ENCODE data around the gene MORF4L1. TPM values are rescaled to one million over a fixed set of nuclear protein-coding genes. Genes with fewer than 3 reads are reported as not detected.
A peak's percentile ranks its signal among the peaks of the same experiment; 100 is the strongest.

MORF4L1 gene
- total RNA-seq, 4 donors from 2014 or later = 279 to 372 (median 286) TPM

DNA sequence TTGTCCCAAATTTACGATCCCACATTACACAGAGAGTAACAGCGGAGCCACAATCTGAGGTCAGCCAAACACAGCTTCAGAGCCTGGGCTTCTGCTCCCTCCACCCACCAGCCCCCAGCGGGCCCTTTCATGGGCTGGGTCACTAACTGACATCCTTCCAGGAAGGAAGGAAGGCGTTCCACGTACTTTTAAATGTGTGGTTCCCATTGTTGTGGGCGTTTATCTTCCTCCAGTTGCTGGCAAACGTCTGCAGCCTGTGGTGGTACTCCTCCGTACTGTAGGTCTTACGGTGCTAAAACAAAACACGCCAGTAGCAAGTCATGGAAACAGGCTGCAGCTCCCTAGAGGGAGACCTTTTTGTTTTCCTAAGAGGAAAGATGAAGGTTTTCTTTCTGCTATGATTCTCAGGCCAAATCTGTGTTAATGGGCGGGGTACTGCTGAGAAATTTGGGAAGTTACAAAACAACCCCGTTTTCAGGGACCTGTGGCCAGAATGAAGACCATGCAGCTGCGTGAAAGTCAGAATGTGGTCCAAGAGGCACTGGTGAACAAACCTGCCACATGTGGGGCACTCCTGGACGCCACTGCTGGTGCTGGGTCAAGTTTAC lies 64.5 kb downstream of the MORF4L1 start:
- H3K4me3 ChIP-seq = peak overlapping the region in 1 of 4 donors; percentile 6
- H3K27ac ChIP-seq = peak overlapping the region; percentile 3 to 51 (median 30)
- no peaks in the 10 kb centered on the region for H3K9me3 ChIP-seq
- DNase-seq (peak in 1 of 2 donors; percentile 25), ATAC-seq (peak; percentile 38 to 49)
- in situ Hi-C loops (cut with MboI; ENCODE audit: low sequenced_read_pairs in 4 of 4) (no loop called here), intact Hi-C loops (cut with DNase I; ENCODE audit: low total_unique reads) (no loop called here)
- H3K4me1 ChIP-seq = peaks cover 0 to 15% of the 10 kb centered on the region in 2 donors
- no peaks in the 10 kb centered on the region for H3K36me3 ChIP-seq
- no peaks in the 10 kb centered on the region for H3K27me3 ChIP-seq
- no peak for TF ChIP-seq CTCF (IDR thresholded peaks at IDR 0.05 in 4 of 5, conservative IDR thresholded peaks at IDR 0.05 in 1 of 5)
- TF ChIP-seq POLR2A (IDR thresholded peaks at IDR 0.05) = peak in 1 of 2 donors; percentile 8

DNA sequence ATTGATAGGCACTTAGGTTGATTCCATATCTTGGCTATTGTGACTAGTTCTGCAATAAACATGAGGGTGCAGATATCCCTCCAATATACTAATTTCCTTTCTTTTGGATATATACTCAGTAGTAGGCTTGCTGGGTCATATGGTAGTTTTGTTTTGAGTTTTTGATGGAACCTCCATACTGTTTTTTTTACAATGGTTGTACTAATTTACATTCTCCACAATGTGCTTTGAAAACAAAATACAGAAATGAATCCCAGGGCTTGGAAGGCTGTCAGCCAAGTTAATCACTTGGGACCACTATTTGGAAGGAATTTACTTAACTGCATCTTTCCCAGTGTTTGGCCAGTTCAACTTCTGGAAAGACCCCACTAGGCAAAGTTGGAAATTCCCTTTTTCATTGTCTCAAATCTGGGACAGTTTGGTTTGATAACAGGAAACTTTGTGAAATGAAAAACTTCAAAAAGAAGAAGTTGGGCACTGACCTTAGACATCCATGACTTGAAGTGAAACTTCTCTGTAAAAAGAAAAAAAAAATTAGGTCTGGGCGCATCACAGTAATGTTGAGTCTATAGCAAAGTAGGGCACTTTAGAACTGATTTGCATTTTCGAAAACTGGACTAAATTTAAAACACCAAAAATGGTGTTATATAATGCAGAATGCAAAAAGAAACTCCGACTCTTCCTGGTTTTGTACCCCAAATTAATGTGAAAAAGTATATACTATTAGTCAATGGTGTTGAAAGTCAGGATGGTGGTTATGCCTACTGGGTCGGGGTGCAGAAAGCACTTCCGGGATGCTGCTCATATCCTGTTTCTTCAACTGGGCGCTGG lies 66.2 kb downstream of the MORF4L1 start:
- DNase-seq (no peak), ATAC-seq (no peak)
- no peaks in the 10 kb centered on the region for H3K27me3 ChIP-seq
- H3K36me3 ChIP-seq = no peaks in the 10 kb centered on the region
- no peaks in the 10 kb centered on the region for H3K9me3 ChIP-seq
- H3K27ac ChIP-seq = peak overlapping the region in 3 of 4 donors; percentile 19 to 51 (median 19)
- intact Hi-C loops (cut with DNase I; ENCODE audit: low total_unique reads) (no loop called here), in situ Hi-C loops (cut with MboI; ENCODE audit: low sequenced_read_pairs in 4 of 4) (no loop called here)
- TF ChIP-seq CTCF (IDR thresholded peaks at IDR 0.05 in 4 of 5, conservative IDR thresholded peaks at IDR 0.05 in 1 of 5) = no peak
- TF ChIP-seq POLR2A (IDR thresholded peaks at IDR 0.05) = no peak
- H3K4me3 ChIP-seq = no peak overlapping the region
- peaks cover 4 to 20% of the 10 kb centered on the region in 2 donors for H3K4me1 ChIP-seq

DNA sequence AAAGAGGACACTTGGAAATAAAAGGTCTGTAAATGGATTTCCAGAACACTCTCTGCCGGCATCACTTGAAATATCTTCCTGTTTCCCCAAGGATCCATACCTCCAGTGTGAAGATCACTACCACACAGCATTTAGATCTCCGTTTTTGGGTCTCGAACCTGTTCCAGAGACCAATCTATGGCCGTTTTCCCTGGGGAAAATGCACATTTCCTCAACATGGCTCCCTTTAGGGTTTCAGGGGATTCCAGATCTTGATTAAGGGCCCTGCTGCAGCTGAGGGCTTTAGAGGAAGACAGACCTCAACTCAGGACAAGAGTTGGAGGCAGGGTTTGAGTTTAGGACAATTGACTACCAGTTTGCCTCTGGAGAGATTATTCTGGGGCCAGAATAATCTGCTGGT lies 70.1 kb downstream of the MORF4L1 start:
- TF ChIP-seq POLR2A (IDR thresholded peaks at IDR 0.05) (no peak), CTCF (IDR thresholded peaks at IDR 0.05 in 4 of 5, conservative IDR thresholded peaks at IDR 0.05 in 1 of 5) (no peak)
- intact Hi-C loops (cut with DNase I; ENCODE audit: low total_unique reads) (no loop called here), in situ Hi-C loops (cut with MboI; ENCODE audit: low sequenced_read_pairs in 4 of 4) (no loop called here)
- DNase-seq (no peak), ATAC-seq (no peak)
- no peak overlapping the region for H3K27ac ChIP-seq
- H3K4me1 ChIP-seq = peaks cover 9 to 12% of the 10 kb centered on the region in 2 donors
- no peaks in the 10 kb centered on the region for H3K27me3 ChIP-seq
- no peak overlapping the region for H3K4me3 ChIP-seq
- no peaks in the 10 kb centered on the region for H3K9me3 ChIP-seq
- H3K36me3 ChIP-seq = no peaks in the 10 kb centered on the region

DNA sequence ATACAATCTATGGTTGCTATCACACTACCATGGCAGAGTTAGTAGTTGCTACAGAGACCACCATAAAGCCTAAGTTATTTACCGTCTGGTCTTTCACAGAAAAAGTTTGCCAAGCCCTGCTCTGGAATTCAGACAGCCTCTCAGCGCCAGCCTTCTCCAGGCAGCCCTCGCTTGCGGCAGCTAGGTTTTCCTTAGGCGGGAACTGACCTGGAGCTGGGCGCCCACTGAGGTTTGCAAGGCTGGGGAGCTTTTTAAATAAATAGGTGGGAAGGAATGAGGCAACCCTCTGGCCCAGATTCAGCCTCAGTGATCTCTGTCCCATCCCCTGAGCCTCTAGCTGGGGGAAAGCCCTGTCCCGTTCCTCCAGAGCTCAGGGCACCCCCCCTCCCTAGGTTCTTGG lies 71.0 kb downstream of the MORF4L1 start:
- intact Hi-C loops (cut with DNase I; ENCODE audit: low total_unique reads) (no loop called here), in situ Hi-C loops (cut with MboI; ENCODE audit: low sequenced_read_pairs in 4 of 4) (no loop called here)
- no peak for ATAC-seq
- no peak for DNase-seq
- H3K36me3 ChIP-seq = no peaks in the 10 kb centered on the region
- no peaks in the 10 kb centered on the region for H3K27me3 ChIP-seq
- H3K9me3 ChIP-seq = no peaks in the 10 kb centered on the region
- H3K4me3 ChIP-seq = peak overlapping the region in 3 of 4 donors; percentile 67 to 87 (median 85)
- no peak for TF ChIP-seq CTCF (IDR thresholded peaks at IDR 0.05 in 4 of 5, conservative IDR thresholded peaks at IDR 0.05 in 1 of 5)
- no peak for TF ChIP-seq POLR2A (IDR thresholded peaks at IDR 0.05)
- peaks cover 5 to 9% of the 10 kb centered on the region in 2 donors for H3K4me1 ChIP-seq
- H3K27ac ChIP-seq = peak overlapping the region in 3 of 4 donors; percentile 57 to 80 (median 61)

Data from gastrocnemius medialis (tissue), 4 donors.